ENCODE data around the gene HBE1.

- TF ChIP-seq CTCF (IDR thresholded peaks at IDR 0.05): no peak
- TF ChIP-seq POLR2A (IDR thresholded peaks at IDR 0.05): no peak
Observed at GRCh38 chr11:5257296-5257695, 12.4 kb downstream of the HBE1 start.

Data from right lobe of liver (tissue), 4 donors.